HG02943 (cell line): ENCODE results near the gene KIAA0825.

ENCODE experiments used
- ATAC-seq: cut with Tn5 transposase; IDR thresholded peaks from one replicate; pipeline ENCODE4 v1.9.1; 2021; ENCODE audit warnings: mild to moderate bottlenecking, low read depth, moderate library complexity; ENCODE audit not compliant: unreplicated experiment

KIAA0825 gene

DNA sequence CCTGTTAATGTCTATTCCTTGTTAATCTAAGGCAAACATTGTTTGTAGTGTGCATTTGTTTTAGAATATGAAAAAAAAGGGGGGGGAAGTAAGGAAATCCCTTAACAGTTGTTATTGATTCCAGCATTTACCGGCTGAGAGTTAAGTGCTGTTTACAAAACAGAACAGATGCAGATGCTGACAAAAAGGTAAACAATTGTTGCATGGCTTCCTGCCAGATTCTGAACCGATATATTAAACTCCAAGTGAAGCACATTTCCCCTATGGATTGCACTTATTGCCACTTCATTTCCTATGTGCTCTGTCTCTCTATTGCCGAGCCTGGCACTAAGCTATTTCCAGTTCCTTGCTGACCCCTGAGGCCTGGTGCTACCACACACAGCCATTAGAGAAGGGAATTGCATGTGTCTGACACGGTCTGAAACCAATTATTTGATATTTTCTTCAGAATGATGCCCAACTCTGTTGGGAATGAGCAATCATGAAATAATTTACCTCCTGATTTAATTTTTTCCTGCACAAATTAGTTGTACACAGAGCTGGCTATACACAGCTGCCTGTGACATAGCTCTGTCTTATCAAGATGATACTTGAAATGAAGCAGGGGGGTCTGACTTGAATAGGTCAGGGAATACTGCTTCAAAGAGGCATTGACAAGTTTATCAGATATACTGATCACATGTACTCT, 109.8 kb downstream of the KIAA0825 start:
- ATAC-seq = no peak

DNA sequence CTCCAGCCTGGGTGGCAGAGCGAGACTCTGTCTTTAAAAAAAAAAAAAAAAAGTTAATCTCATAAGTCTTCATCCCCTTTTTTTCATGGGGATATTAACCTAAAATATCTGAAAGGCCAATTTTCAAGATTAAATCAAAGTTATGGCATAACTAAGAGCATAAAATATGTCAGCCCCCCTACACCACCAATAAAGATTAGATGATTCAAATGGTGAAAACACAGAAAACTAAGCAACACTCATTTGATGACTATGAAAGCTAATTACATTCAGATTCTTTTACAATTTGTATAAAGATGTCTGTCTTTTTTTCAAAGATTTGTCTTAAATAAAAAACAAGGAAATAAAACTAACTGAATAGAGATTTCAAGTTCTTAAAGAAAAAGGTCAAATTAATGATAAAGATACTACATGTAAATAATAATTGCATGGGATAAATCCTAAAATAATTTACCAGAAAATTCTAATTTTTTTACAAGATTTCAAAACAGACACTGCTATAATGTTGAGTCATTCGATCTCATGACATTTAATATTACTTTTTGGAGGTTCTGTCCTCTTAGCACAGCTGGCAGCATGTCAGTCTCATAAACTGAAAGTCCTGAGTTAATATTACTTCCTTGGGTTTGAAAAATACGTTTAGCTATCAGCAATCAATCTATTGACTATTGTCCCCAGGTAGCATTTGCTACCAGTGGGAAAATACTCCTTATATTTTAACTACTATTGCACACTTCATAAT, 112.9 kb downstream of the KIAA0825 start:
- ATAC-seq = no peak

DNA sequence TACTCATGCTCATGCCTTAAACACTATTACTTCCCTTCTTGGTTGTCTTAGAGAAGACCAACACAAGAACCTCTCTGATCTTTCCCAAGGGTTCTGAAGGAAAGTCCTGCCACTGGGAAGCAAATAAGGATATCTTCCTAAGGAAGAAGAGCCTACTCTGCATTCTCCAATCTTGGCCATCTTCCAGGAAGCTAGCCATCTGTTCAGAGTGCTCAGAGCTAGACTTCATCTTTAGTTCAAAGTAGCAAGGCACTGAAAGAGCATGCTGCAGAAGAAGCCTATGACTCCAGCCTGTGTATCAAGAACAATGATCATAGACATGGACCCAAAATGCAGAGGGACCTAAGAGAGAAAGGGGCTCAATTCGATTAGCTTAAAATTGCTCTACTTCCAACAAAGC, 114.7 kb downstream of the KIAA0825 start:
- ATAC-seq = no peak

DNA sequence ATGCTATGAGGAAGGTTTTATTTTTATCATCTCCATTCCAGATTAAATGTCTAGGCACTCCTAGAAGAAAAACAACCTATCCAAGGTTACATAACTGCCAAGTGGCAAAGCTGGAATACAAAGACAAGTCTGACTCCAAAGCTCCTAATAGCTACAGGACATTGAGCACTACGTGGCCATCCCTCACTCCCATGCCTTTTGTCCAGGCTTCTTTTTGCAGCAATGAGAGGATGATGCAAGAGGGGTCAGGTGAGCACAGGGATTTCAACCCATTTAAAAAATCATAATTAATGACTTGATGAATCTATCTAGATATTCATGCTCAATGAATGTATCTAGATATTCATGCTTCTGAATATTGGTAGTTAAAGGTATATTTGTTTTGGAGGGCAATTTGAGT, 117.0 kb downstream of the KIAA0825 start:
- no peak for ATAC-seq

DNA sequence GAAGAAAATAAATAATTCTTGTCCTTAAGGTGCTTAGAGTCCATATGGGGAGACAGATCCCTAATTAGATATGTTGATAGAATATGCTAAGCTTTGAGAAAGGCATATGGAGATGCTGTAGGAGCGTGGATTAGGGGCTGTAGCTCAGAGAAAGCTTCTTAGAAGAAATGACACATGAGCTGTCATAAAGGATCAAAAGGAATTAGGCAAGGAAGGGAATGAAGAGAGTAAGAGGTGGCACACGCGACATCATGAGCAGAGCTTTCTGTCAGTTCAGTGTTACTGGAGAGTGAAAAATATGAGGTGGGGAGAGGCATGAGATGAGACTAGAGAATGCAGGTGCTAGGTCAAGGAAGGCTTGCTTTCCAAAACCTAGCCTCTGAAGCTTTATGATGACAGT, 118.6 kb downstream of the KIAA0825 start:
- ATAC-seq = no peak

DNA sequence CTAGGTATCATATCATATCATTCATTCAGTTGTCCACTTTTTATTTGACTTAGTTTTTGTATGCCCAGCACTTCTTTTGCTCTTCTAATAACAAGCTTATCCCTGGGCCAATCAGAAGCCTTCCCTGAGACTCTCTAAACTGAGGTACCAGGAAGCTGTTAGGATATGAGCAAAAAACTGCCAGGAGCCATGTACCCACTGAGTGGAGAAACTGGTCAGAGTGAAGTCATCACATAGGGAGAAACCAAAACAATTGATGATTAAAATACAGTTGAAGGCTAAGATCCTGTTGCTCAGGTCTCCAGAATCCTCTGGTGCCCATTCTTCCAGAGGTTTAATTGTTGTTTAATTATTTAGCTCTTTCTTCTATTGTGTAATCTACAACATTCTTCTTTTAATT, 120.2 kb downstream of the KIAA0825 start:
- no peak for ATAC-seq

DNA sequence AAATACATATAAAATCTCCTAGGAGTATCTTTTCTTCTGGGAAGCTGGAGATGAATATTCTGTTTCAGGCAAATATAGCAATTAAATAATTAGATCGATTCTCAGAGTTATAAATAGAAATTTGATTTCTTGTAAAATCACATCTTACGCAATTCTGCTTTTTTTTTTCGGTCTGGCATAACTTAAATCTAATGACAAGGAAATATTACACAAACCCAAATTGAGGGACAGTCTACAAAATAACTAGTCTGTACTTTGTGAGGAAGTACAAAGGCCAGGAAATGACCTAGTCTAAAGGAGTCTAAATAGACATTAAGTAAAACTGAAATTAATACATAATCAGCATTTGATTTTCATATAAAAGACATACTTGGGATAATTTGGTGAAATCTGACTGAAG, 133.3 kb downstream of the KIAA0825 start:
- no peak for ATAC-seq

DNA sequence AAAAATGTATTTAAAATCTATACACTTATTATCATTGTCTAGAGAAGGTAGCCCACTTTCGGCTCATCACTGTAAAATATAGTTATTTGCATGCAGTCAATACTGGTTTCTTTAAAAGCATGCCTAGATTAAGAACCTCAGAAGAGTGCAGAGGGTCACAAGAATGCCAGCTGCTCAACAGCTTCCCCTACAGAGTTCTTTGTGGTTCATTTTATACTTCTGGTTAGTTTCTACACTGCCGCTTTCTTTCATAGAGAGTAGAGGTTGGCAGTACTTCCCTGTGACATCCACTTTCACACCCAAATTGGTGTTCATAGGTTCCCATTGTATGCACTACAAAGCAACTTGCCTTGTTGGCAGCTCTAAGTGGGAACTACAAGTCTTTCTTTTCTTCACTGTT, 137.3 kb downstream of the KIAA0825 start:
- ATAC-seq = no peak

DNA sequence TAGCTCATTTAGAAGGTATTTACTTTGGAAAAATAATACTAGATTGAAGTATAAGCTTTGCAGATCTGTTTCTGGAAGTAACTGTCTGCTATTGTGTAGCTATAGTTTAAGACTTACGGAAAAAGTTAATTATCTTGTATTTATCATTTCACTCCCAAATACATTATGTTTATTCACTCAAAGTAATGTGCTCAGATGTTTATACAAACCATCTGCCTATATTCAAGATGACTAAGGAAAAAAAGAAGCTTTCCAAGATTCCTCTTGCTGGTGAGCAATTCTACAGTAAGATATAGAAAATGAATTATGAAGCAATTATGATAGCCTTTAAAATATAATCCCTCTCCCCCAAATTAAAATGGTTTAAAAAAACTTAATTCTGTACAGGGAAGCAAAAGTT, 137.9 kb downstream of the KIAA0825 start:
- no peak for ATAC-seq

DNA sequence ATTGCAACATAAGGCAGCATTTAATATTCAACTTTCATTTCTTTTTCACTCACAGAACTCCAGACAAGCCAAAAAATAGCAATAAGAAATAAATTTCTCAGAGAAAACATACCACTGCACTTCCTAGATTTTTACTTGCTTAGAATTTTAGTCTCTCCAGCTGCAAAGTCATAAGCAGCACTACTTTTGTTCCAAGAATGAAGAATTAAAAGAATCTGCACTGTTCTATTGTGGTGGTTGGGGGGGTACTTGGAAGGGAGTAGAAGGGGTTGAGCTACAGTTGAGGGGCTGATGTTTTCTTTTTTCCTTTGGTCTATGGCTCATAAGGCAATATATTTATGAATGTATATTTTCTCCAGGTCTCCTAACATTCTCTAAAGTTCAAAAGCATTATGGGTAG, 144.5 kb downstream of the KIAA0825 start:
- ATAC-seq = no peak

DNA sequence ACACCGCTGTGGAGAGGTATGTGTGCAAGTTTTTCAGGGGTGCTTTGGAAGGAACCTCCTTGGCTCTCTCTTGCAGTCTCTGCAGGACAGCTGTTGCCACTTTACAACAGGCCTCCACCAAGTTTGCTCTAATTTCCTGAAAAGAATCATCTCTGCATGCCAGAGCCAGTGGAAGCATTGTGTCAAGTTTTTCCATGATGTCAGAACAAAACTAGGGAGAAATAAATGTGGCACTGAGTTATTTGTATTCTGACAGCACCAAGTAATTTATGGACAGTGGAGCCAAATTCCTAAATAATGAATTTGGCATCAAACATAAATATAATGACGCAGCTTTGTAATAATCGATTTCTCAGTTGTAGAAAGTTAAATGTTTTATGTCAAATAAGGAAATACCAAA, 146.9 kb downstream of the KIAA0825 start:
- ATAC-seq = no peak

DNA sequence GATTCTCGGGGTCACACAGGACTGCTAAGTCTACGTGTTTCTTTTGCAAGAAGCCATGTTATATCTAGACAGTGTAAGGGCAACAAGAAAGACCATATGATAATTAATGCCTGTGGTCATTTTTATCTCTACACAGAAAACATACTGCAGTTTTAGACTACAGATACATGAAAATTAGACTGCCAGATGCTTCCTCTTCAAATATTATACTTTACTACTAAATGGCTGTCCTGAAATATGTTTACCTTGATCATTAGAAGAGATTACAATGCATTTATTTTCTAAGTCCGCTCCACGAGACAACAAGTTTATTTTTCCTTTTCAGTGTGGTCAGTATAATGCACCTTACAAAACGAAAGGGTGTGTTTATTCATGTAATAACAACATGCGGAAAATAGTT, 147.6 kb downstream of the KIAA0825 start:
- ATAC-seq = no peak

DNA sequence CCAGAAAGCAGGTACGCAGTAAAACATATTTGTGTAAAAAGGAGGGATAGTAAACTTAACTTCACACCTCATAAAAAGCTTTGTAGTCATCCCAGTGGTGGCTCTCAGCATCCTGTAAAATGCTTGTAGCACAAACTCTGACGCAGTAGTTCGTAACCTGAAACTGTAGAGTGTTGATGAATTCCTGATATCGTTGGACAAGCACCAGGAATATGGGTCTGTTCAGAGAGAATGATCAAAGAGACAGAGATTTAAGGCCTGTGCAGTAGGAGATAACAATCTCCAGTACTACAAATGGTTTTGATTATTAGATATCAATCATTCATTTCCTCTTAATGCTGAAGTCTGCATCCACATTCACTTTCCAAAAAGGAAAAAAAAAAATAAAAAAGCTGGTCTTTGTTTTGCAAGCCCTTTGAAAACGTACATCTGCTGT, 148.5 kb downstream of the KIAA0825 start:
- no peak for ATAC-seq

DNA sequence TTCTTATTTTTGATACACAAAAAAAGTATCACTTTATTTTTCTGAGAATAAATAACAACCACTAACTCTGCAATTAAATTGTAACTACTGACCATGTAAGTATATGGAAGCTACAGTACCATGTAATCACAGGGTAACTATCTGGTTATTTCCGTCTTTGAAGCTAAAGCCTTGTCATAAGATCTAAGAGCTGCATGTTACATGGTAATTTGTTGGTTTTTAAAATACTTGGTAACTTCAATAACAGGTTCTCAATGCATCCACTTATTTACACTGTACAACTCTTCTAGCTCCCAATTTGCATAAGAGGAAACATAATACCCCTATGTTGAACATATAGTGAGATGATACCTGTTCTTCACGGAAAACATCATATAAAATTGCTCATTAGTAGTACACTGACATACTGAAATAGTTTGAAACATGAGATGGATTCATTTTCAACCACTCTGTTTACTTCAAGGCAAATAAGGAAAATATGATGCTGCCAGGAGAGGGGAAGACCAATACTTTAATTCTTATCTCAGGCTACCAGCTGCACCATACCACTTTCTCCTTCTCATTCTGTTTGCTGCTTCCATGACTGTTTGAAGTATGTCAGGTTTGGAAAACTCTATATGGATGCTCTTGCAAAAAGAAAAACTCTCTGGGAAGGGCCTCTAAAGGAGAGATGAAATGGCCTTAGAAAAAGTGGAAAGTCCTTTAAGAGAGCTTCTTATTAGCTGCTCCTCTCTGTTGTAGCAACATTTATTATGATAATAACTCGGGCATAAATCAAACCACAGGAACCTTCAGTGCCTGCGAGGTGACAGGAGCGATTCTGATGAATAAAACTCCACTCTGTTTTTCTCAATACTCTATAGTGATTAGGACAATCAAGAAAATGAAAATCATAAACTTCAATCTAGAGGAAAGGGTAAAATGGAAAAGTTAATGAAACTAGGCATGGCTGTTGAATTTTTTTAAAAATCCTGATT, 150.2 kb downstream of the KIAA0825 start:
- no peak for ATAC-seq

DNA sequence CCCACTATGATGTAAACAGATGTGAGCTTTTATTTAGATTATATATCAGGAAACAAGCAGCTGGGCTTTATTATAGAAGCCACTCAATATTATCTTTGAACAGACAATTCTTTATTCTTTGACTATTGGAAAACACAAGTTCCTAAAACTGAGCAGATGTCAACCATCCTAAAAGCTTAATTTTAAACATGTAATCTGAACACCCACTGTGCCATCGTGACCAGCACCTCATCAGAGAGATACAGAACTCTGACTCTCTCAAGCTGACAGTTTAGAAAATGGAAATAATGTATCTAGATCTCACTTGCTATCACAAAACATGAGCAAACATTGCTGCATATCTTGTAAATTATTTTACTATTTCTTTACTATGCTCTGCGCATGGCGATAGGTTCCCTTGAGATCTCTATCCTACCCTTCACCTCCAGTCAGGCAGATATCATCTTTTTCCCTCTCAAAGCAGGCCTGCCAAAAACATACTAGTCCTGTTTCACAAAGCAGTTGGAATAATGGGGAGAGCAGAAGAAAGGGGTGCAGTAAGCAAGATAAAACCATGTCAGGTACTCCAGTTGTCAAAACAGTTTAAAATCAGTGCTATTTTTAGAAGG, 151.0 kb downstream of the KIAA0825 start:
- ATAC-seq = no peak

DNA sequence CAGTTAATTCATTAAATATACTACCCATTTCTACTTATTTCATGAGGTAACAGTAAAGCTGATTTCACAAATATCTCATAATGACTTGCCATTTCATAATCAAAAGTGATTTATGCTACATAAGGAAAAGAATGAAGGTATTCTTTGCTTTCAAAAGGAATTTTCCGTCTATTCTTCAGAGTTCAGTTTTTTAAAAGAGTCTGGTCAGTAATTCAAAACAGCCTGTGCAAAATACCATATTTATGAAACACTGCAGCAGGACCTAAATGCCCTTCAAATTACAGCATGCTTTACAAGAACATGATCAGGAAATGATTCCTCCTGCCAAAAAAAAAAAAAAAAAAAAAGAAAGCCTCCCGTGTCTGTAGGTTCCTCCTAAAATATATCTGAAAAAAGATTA, 154.7 kb downstream of the KIAA0825 start:
- no peak for ATAC-seq

DNA sequence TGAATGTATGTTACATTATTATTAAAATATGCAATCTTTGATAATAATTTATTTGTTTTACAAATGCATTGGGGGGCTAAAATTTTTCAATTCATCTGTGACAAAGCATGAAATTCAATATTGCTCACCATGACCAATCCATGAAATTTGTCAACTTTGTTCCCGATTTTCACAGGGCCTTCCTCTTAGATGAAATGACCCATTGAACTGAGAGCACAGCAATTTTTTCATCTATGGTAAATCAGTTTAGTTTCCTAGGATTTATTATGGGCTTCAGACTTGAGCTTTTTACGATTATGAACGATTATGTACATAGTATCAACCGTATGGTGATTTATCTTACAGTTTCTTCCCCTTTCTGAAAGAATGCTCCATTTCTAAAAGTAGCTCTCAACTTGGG, 157.3 kb downstream of the KIAA0825 start:
- ATAC-seq = no peak

DNA sequence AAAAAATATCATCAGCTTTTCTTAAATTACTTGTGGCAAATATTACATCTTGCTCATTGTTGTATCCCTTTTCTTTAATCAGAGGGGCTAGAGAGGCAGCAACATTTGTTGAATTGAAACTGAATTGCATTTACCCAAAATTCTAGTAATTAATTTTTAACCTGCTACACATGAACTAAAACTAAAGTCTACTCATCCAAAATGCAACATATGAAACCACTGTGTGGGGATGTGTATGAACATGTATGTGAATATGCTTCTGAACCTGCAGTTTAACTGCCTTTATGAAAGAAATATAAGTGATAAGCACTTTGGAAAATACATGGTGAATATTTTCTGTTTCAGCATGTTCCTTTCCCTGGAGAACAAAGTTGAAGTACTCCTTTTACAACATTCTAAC, 158.5 kb downstream of the KIAA0825 start:
- ATAC-seq = no peak

DNA sequence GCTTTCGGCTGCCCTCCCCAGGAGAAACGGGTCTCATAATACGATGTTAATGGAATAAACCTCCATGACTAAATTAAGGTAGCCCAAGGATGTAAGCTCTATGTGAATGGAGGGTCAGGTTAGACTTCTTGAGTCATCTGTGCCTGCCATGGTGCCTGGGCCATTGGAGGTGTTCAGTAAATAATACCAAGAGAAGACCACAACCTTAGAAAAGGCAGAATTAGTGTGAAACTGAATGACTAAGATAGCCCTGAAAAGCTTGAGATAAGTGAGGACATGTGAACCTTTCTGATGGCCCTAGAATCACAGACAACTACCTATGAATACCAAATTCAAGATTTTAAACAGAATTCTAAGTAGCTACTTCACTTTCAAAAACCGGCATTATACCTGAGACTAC, 160.6 kb downstream of the KIAA0825 start:
- no peak for ATAC-seq

DNA sequence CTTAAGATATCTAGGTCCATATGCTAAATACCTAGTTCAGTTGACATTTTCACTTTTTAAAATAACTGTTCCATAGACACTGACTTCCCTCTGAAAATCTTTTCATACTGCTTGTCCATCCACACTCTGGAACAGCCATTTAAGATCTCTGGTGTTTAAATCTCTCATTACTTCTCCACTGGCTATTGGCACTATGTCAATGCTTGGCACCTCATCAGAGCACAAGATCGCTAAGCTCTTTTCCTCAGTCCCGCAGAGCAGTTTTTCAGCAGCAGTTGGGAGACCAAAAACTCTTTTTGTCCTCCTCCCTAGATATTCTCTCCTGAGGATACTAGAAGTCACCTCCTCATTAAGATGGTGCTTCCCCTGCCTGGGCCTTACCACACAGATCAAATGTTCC, 172.7 kb downstream of the KIAA0825 start:
- no peak for ATAC-seq

DNA sequence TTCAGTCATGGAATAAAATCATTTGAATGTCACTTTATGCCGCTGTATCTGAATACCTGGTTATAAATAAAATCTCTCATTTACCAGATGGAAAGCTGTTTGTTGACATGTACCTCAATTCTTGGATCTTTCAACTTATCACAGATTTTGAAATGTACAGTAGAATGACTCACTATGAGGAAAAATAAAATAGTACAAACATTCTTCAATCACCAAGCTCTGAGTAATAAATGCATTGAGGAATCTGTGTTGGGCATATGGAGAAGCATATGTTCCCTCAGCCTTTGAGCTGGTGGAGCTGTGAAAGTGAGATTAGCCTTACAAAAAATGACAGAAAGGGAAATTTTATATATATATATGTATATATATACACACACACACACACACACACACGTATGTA, 175.4 kb downstream of the KIAA0825 start:
- no peak for ATAC-seq
